K562 (cell line): Measurements from ENCODE around the gene ITGAV. TPM values are rescaled to one million over a fixed set of nuclear protein-coding genes. Genes with fewer than 3 reads are reported as not detected.
A peak's percentile ranks its signal among the peaks of the same experiment; 100 is the strongest.

Source experiments
- ATAC-seq: fragments of 200-7000 bp; cut with Tn5 transposase; 3 replicates; pipeline ENCODE4 v1.9.1; 2020; ENCODE audit warnings: moderate library complexity
- BruUV-seq: library from RNA; stranded (reverse); fragments of 400-500 nt; replicated peaks from 2 replicates; lab custom pipeline; 2021; lab: Mats Ljungman, UMichigan
- CTCF ChIA-PET: fragments of 300-600 bp; formaldehyde crosslinking; extraction: SDS; loops from one replicate; lab custom pipeline; 2021; ENCODE audit warnings: low intra/inter-chr PET ratio; lab: Yijun Ruan, JAX
- POLR2A ChIA-PET: fragments of 300-600, 350-650 bp; sonication (Branson Sonifier 250); formaldehyde crosslinking; extraction: SDS; loops from one replicate; lab custom pipeline; 2021; ENCODE audit warnings: antibody characterized with exemption, inconsistent platforms; lab: Yijun Ruan, JAX
- DNase-seq, 4 experiments: peaks; one replicate each; pipeline versions ENCODE4 v3.0.0 to v3.0.0-alpha.2; 2011 to 2018; ENCODE audit warnings: low spot score in 3 of 4, mixed read lengths in 3 of 4; ENCODE audit errors: extremely low read depth in 1 of 4
- FAIRE-seq: peaks from 2 replicates; lab custom pipeline; 2011; peaks lifted over from hg19 to GRCh38; lab: Jason Lieb, UNC
- H2AFZ ChIP-seq: 2 replicates; pipeline ENCODE4 v1.6.0; 2011; ENCODE audit warnings: low read depth, low read length, control low read depth, inconsistent platforms
- H3K27ac ChIP-seq: fragments of 200-600 bp; 3 replicates; pipeline ENCODE4 v1.8.0; 2011; ENCODE audit warnings: low read depth, mild to moderate bottlenecking, control low read depth, inconsistent platforms, low read length, moderate library complexity, mixed read lengths; ENCODE audit errors: extremely low read depth
- H3K27me3 ChIP-seq, 2 experiments: fragments of 300-600 bp in 1 of 2; 2 replicates in 1 of 2; 3 replicates in 1 of 2; pipeline versions ENCODE4 v1.6.0 to v1.8.0; 2011; ENCODE audit warnings: inconsistent platforms in 2 of 2, low read length in 2 of 2, mild to moderate bottlenecking in 1 of 2, mixed read lengths in 1 of 2, moderate library complexity in 1 of 2; ENCODE audit not compliant: control insufficient read depth in 2 of 2, insufficient read depth in 2 of 2
- H3K36me3 ChIP-seq: fragments of 300-600 bp; 3 replicates; pipeline ENCODE4 v1.8.0; 2011; ENCODE audit warnings: mild to moderate bottlenecking, low read length, inconsistent platforms; ENCODE audit not compliant: control insufficient read depth, insufficient read depth
- H3K4me1 ChIP-seq, 2 experiments: fragments of 200-600 bp in 1 of 2; replicated peaks in 1 of 2; 2 replicates in 1 of 2; 3 replicates in 1 of 2; pipeline versions ENCODE4 v1.5.1 to v1.8.0; 2011; ENCODE audit warnings: inconsistent platforms in 2 of 2, low read length in 2 of 2, mild to moderate bottlenecking in 1 of 2, mixed read lengths in 1 of 2, moderate library complexity in 1 of 2; ENCODE audit not compliant: control insufficient read depth in 2 of 2, insufficient read depth in 2 of 2
- H3K4me2 ChIP-seq: 2 replicates; pipeline ENCODE4 v1.6.1; 2011; ENCODE audit warnings: low read length, control low read depth, inconsistent platforms, mixed read lengths; ENCODE audit not compliant: insufficient read depth
- H3K4me3 ChIP-seq: fragments of 200-600 bp; sonication (generic), shearing (Covaris generic); 2 replicates; pipeline ENCODE4 v1.5.1; 2016; ENCODE audit warnings: control low read depth, inconsistent platforms
- H3K79me2 ChIP-seq: fragments of 200-600 bp; 3 replicates; pipeline ENCODE4 v1.8.0; 2011; ENCODE audit warnings: low read length, inconsistent platforms; ENCODE audit not compliant: control insufficient read depth, insufficient read depth
- H3K9ac ChIP-seq, 2 experiments: 2 replicates each; pipeline versions ENCODE4 v1.6.0 to v1.6.1; 2011; ENCODE audit warnings: low read depth in 2 of 2, low read length in 2 of 2, control low read depth in 1 of 2, inconsistent platforms in 1 of 2, mild to moderate bottlenecking in 1 of 2, mixed read lengths in 1 of 2; ENCODE audit not compliant: insufficient read depth in 1 of 2
- H3K9me1 ChIP-seq: one replicate; pipeline ENCODE4 v1.6.0; 2011; ENCODE audit warnings: inconsistent platforms, mild to moderate bottlenecking, low read length, moderate library complexity; ENCODE audit not compliant: control insufficient read depth, insufficient read depth
- H3K9me3 ChIP-seq: replicated peaks from 2 replicates; pipeline ENCODE4 v1.5.1; 2011; ENCODE audit warnings: low read depth, low read length, inconsistent platforms; ENCODE audit not compliant: control insufficient read depth, insufficient read depth
- H4K20me1 ChIP-seq: replicated peaks from 2 replicates; pipeline ENCODE4 v1.6.1; 2011; ENCODE audit warnings: low read length, inconsistent platforms, mixed read lengths; ENCODE audit not compliant: control insufficient read depth, insufficient read depth
- CHD4 ChIP-seq: fragments of 200-600 bp; sonication (generic); IDR thresholded peaks from 3 replicates; pipeline ENCODE4 v1.6.1; 2012; ENCODE audit warnings: low read depth, mild to moderate bottlenecking, mixed read lengths, low read length, inconsistent platforms; ENCODE audit not compliant: insufficient read depth, insufficient replicate concordance, poor library complexity, severe bottlenecking
- FUS ChIP-seq: fragments of 200-400 bp; formaldehyde crosslinking; optimal IDR thresholded peaks from 2 replicates; pipeline ENCODE3; 2017; ENCODE audit warnings: low read depth, low read length
- KDM1A ChIP-seq, 2 experiments: fragments of 450-650 bp; IDR thresholded peaks; 2 replicates each; pipeline ENCODE4 v1.6.1; 2016; ENCODE audit warnings: mild to moderate bottlenecking in 2 of 2
- LCOR ChIP-seq: sonication (generic); formaldehyde crosslinking; IDR thresholded peaks from 2 replicates; pipeline ENCODE4 v1.8.0; 2022; ENCODE audit warnings: mild to moderate bottlenecking, missing genetic modification reagents
- MAZ ChIP-seq, 2 experiments: fragments of 450-650 bp in 1 of 2; sonication (generic) in 1 of 2; formaldehyde crosslinking; IDR thresholded peaks in 1 of 2; conservative IDR thresholded peaks in 1 of 2; 2 replicates each; pipeline versions ENCODE4 v1.4.0 to v1.5.0; 2020; ENCODE audit warnings: mild to moderate bottlenecking in 1 of 2, missing genetic modification reagents in 1 of 2
- NFXL1 ChIP-seq: fragments of 450-650 bp; formaldehyde crosslinking; IDR thresholded peaks from 2 replicates; pipeline ENCODE4 v1.4.0; 2021; ENCODE audit warnings: mild to moderate bottlenecking
- NR3C1 ChIP-seq: sonication (generic); formaldehyde crosslinking; IDR thresholded peaks from 2 replicates; pipeline ENCODE4 v1.8.1; 2022; ENCODE audit warnings: missing genetic modification reagents
- PURB ChIP-seq: sonication (generic); formaldehyde crosslinking; IDR thresholded peaks from 2 replicates; pipeline ENCODE4 v1.9.0; 2021; ENCODE audit warnings: low read depth, mild to moderate bottlenecking, missing genetic modification reagents
- PYGO2 ChIP-seq: fragments of 450-650 bp; IDR thresholded peaks from 2 replicates; pipeline ENCODE4 v1.6.1; 2016; ENCODE audit warnings: mild to moderate bottlenecking, missing genetic modification characterization, moderate library complexity, missing compliant biosample characterization
- RFX1 ChIP-seq: fragments of 450-650 bp; IDR thresholded peaks from 2 replicates; pipeline ENCODE4 v1.6.1; 2016; ENCODE audit warnings: mild to moderate bottlenecking, moderate library complexity
- RFX5 ChIP-seq: IDR thresholded peaks from 2 replicates; pipeline ENCODE4 v1.6.1; 2011; ENCODE audit warnings: low read depth, mild to moderate bottlenecking, improper control_type of control experiment, low read length
- SAFB2 ChIP-seq: fragments of 200-400 bp; formaldehyde crosslinking; IDR thresholded peaks from 2 replicates; pipeline ENCODE4 v1.6.1; 2018; ENCODE audit warnings: borderline replicate concordance, low read length, low read depth, moderate library complexity; ENCODE audit not compliant: severe bottlenecking
- TAF15 ChIP-seq: fragments of 200-400 bp; formaldehyde crosslinking; IDR thresholded peaks from 2 replicates; pipeline ENCODE4 v1.6.1; 2017; ENCODE audit warnings: mild to moderate bottlenecking, low read depth, low read length, moderate library complexity
- TEAD4 ChIP-seq, 2 experiments: sonication (generic) in 1 of 2; formaldehyde crosslinking in 1 of 2; IDR thresholded peaks; 2 replicates each; pipeline versions ENCODE4 v1.6.1 to v1.8.0; 2012 to 2022; ENCODE audit warnings: borderline replicate concordance in 1 of 2, inconsistent platforms in 1 of 2, low read length in 1 of 2, mild to moderate bottlenecking in 1 of 2, missing genetic modification reagents in 1 of 2
- ZEB2 ChIP-seq: fragments of 450-650 bp; IDR thresholded peaks from 2 replicates; pipeline ENCODE4 v1.6.1; 2016
- ZNF354B ChIP-seq: fragments of 250-450 bp; sonication (Bioruptor Pico); IDR thresholded peaks from 2 replicates; pipeline ENCODE4 v1.4.0; 2020
- ZNF778 ChIP-seq: fragments of 450-650 bp; formaldehyde crosslinking; IDR thresholded peaks from 2 replicates; pipeline ENCODE4 v1.4.0; 2020; ENCODE audit warnings: mild to moderate bottlenecking, moderate library complexity
- ZSCAN32 ChIP-seq: fragments of 450-650 bp; formaldehyde crosslinking; IDR thresholded peaks from 2 replicates; pipeline ENCODE4 v1.4.0; 2020; ENCODE audit warnings: mild to moderate bottlenecking, moderate library complexity
- WGBS: fragments of 100-300 bp; shearing (Covaris generic); methylation state at CpG from one replicate; pipeline ENCODE4 v1.1.6; 2016; ENCODE audit warnings: low coverage, mixed read lengths; ENCODE audit not compliant: insufficient coverage; ENCODE audit errors: missing lambda C conversion rate; 5-methylcytosine and 5-hydroxymethylcytosine counted together
- in situ Hi-C: fragments of 300-500 bp; cut with MboI; formaldehyde crosslinking; loops from 4 replicates; pipeline ENCODE4 v1.15.0; 2018; ENCODE audit warnings: inconsistent platforms, mixed read lengths
- intact Hi-C: fragments of 100-400 bp; cut with micrococcal nuclease; formaldehyde crosslinking; loops from 2 replicates; pipeline ENCODE4 v1.14.2; 2022
- polyA plus RNA-seq, 8 experiments: library from polyadenylated mRNA; depleted of rRNA in 4 of 8; stranded (reverse) in 5 of 8; unstranded in 3 of 8; fragments of >200 nt; fragmentation: Nextera tagmentation in 2 of 8; fragmentation: Illumina TruSeq in 1 of 8; extraction: Ambion mirVana in 2 of 8; extraction: Trizol in 1 of 8; gene quantifications; 2 replicates each; pipeline versions ENCODE4 v1.2.1 to v1.2.3, GENCODE V29; 2011 to 2014; ENCODE audit warnings: inconsistent platforms in 1 of 8, missing spikeins in 1 of 8
- total RNA-seq, 7 experiments: library from RNA; depleted of rRNA in 6 of 7; stranded (reverse); fragments of >200 nt in 6 of 7; fragmentation: Illumina TruSeq in 2 of 7; extraction: Trizol in 2 of 7; gene quantifications; 2 replicates each; pipeline versions ENCODE4 v1.2.1 to v1.2.3, GENCODE V29; 2011 to 2021; ENCODE audit warnings: low replicate concordance in 1 of 7
- TF ChIP-seq, protein P1 (sequence below): sonication (generic); formaldehyde crosslinking; IDR thresholded peaks from 2 replicates; pipeline ENCODE4 v1.8.0; 2023; ENCODE audit warnings: mild to moderate bottlenecking, missing genetic modification reagents
- TF ChIP-seq, protein P2 (sequence below), 2 experiments: fragments of 450-650 bp in 1 of 2; sonication (generic) in 1 of 2; formaldehyde crosslinking; conservative IDR thresholded peaks; 2 replicates each; pipeline versions ENCODE4 v1.4.0 to v1.8.1; 2020 to 2022; ENCODE audit warnings: mild to moderate bottlenecking in 1 of 2, missing genetic modification reagents in 1 of 2

Gene ITGAV
- total and polyA plus RNA-seq, 9 of the 15 experiments (the other 6 are each of a cell fraction or from before 2014, with no cell fraction given): 3.7 to 17.7 (median 10.7) TPM

DNA sequence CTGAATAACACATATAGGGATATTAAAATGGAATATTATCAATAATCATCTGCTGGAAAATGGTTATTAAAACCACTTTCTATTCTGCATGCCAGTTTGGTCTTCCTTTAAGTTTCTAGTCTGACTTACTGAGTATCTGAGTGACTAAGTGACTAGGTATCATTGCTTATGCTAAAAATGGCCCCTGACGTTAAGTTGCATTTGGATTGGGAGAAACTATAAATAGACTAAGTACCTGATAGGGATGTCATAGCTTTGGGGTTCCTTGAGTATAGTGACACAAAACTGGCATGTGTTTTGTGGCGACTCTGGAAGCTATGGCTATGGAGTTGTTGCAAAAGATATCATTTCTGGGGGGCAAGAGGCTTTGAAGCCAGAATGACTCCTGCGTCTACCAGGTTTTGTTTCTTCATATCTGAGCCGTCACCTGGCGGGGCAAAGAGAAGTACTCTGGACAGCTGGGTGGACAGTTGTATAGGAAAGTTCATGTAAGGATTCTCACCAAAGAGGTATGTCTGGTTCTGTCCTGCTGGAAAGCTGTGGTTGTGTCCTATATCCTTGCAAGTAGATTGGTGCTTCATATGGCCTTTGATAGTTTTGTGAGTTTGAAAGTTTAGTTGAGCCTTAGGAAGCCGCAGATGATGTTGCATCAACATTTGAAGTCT, 17.9 kb downstream of the ITGAV start (continued):
- TF ChIP-seq, protein P1, sequence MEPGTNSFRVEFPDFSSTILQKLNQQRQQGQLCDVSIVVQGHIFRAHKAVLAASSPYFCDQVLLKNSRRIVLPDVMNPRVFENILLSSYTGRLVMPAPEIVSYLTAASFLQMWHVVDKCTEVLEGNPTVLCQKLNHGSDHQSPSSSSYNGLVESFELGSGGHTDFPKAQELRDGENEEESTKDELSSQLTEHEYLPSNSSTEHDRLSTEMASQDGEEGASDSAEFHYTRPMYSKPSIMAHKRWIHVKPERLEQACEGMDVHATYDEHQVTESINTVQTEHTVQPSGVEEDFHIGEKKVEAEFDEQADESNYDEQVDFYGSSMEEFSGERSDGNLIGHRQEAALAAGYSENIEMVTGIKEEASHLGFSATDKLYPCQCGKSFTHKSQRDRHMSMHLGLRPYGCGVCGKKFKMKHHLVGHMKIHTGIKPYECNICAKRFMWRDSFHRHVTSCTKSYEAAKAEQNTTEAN (CRISPR knock-in tag): no peak
- TF ChIP-seq SAFB2 (no peak), FUS (no peak), ZNF778 (CRISPR knock-in tag) (no peak), ZNF354B (CRISPR knock-in tag) (no peak)

DNA sequence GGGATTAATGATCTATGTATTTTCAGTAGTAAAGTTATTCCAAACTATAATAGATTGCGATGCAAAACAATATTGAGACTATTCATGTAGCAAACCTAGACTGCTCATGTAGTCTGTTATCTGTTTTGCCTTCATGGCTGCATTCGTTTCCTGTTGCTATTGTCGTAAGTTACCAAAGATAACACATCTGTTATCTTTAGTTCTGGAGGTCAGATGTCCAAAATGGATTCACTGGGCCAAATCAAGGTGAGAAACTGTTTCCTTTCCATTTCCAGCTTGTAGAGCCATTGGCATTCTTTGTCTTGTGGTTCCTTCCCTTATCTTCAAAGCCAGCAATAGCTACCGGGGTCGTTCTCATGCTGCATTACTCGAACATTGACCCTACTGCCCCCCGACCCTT, 20.9 kb downstream of the ITGAV start:
- H3K4me1 ChIP-seq: peaks cover 0 to 6% of the 10 kb centered on the region in 2 experiments; a peak in 4 of 5 replicates
- DNase-seq (peak in 1 of 4 experiments; percentile 25), FAIRE-seq (no peak), ATAC-seq (no peak)
- H3K4me3 ChIP-seq: no peak overlapping the region
- H3K36me3 ChIP-seq: no peaks in the 10 kb centered on the region
- ChIA-PET POLR2A (interaction anchor here (1.1 to 1.4 kb wide), 2 partner anchors 16 to 24 kb away, joined by 3 to 4 read pairs; no protein-coding TSS in a partner anchor), CTCF (no interaction called here)
- no peak overlapping the region for H3K9ac ChIP-seq
- 15% methylated on average over 7 of the region's 7 CpGs for WGBS
- no peak overlapping the region for H3K27ac ChIP-seq
- no TSS peak for BruUV-seq
- intact Hi-C loops: no loop called here
- H3K4me2 ChIP-seq: no peak overlapping the region
- in situ Hi-C loops: no loop called here
- no peaks in the 10 kb centered on the region for H3K79me2 ChIP-seq
- H3K27me3 ChIP-seq: no peaks in the 10 kb centered on the region
- no peaks in the 10 kb centered on the region for H3K9me3 ChIP-seq
- no peaks in the 10 kb centered on the region for H3K9me1 ChIP-seq
- no peaks in the 10 kb centered on the region for H4K20me1 ChIP-seq
- no peak overlapping the region for H2AFZ ChIP-seq
- TF ChIP-seq CHD4 (no peak), TEAD4 (IDR thresholded peaks at IDR 0.05; ENCODE audit: low read length) (peak; percentile 64; the same call in 1 of the 2 replicates), TEAD4 (CRISPR knock-in tag; IDR thresholded peaks at IDR 0.05; ENCODE audit: borderline replicate concordance) (no peak), TAF15 (no peak), ZSCAN32 (no peak), NR3C1 (no peak), RFX1 (0 out of 2 replicates have a peak, but pooled peaks have one; percentile 5), MAZ (CRISPR knock-in tag; conservative IDR thresholded peaks at IDR 0.05 in 1 of 2, IDR thresholded peaks at IDR 0.05 in 1 of 2) (no peak), PURB (CRISPR knock-in tag) (no peak), PYGO2 (tag) (no peak), ZEB2 (0 out of 2 replicates have a peak, but pooled peaks have one; percentile 25), KDM1A (IDR thresholded peaks at IDR 0.05) (0 out of 4 replicates have a peak, but pooled peaks of 1 of the 2 experiments have one; percentile 10), NFXL1 (CRISPR knock-in tag) (no peak), LCOR (CRISPR knock-in tag) (no peak), RFX5 (no peak)
- TF ChIP-seq, protein P2, sequence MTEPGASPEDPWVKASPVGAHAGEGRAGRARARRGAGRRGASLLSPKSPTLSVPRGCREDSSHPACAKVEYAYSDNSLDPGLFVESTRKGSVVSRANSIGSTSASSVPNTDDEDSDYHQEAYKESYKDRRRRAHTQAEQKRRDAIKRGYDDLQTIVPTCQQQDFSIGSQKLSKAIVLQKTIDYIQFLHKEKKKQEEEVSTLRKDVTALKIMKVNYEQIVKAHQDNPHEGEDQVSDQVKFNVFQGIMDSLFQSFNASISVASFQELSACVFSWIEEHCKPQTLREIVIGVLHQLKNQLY (CRISPR knock-in tag; conservative IDR thresholded peaks at IDR 0.05): no peak
